Ovary (tissue), 3 donors: ENCODE data around the gene AFF3.

ENCODE experiments used
- CTCF ChIP-seq, 3 donors: fragments of 450-650 bp in 2 of 3; fragments of 200-600 bp in 1 of 3; IDR thresholded peaks; one replicate each; pipeline versions ENCODE4 v1.5.1 to v1.8.0; 2016 to 2022; ENCODE audit warnings: antibody characterized with exemption in 3 of 3, mild to moderate bottlenecking in 1 of 3
- EP300 ChIP-seq: sonication (generic); formaldehyde crosslinking; IDR thresholded peaks from one replicate; pipeline ENCODE4 v1.6.1; 2017; ENCODE audit warnings: antibody characterized with exemption
- POLR2A ChIP-seq: fragments of 450-650 bp; IDR thresholded peaks from one replicate; pipeline ENCODE4 v1.6.1; 2017; ENCODE audit warnings: antibody characterized with exemption, mild to moderate bottlenecking, moderate library complexity
- donor health status: DM: no; HTN: no; CAD: no.

GRCh38 chr2:99960291-99960690 is 182.1 kb downstream of the AFF3 start:
- TF ChIP-seq EP300: no peak
- TF ChIP-seq CTCF (IDR thresholded peaks at IDR 0.05): no peak
- no peak for TF ChIP-seq POLR2A
